Spinal cord (tissue), 10 donors: ENCODE measurements around the gene HNRNPL. TPM values are rescaled to one million over a fixed set of nuclear protein-coding genes. Genes with fewer than 3 reads are reported as not detected.
"Not testable (repeated sequence)": the region's sequence is repeated elsewhere in the genome, so short reads cannot be mapped to it uniquely, and the experiment has no call there.

Experiments used
- DNase-seq, 6 donors: peaks; one replicate each; pipeline versions ENCODE4 v3.0.0 to v3.0.0-alpha.2; 2013 to 2015; ENCODE audit warnings: low spot score in 6 of 6, low read depth in 4 of 6
- H3K27ac ChIP-seq: one replicate; pipeline ENCODE4 v1.5.1; 2013; ENCODE audit warnings: low read depth, low read length, control low read depth
- H3K27me3 ChIP-seq: one replicate; pipeline ENCODE4 v1.6.1; 2013; ENCODE audit warnings: low read length; ENCODE audit not compliant: control insufficient read depth, insufficient read depth
- H3K36me3 ChIP-seq: one replicate; pipeline ENCODE4 v1.6.1; 2013; ENCODE audit warnings: low read length; ENCODE audit not compliant: control insufficient read depth, insufficient read depth
- H3K4me1 ChIP-seq: one replicate; pipeline ENCODE4 v1.6.1; 2013; ENCODE audit warnings: low read length; ENCODE audit not compliant: control insufficient read depth, insufficient read depth
- H3K4me3 ChIP-seq: one replicate; pipeline ENCODE4 v1.5.1; 2013; ENCODE audit warnings: low read depth, low read length, control low read depth
- H3K9me3 ChIP-seq: one replicate; pipeline ENCODE4 v1.6.1; 2013; ENCODE audit warnings: low read length; ENCODE audit not compliant: control insufficient read depth, insufficient read depth
- WGBS: methylation state at CpG from one replicate; pipeline ENCODE4 v1.1.5; 2013; ENCODE audit warnings: missing lambda C conversion rate; ENCODE audit not compliant: insufficient coverage; 5-methylcytosine and 5-hydroxymethylcytosine counted together
- polyA plus RNA-seq, 2 donors: library from polyadenylated mRNA; unstranded; fragments of 120-200 nt; gene quantifications; one replicate each; pipeline ENCODE4 v1.2.1, GENCODE V29; 2013; ENCODE audit not compliant: insufficient read length in 2 of 2
- total RNA-seq, 2 donors: library from RNA; depleted of rRNA in 1 of 2; stranded (reverse); fragments of 120-200 nt in 1 of 2; fragments of >200 nt in 1 of 2; gene quantifications; one replicate each; pipeline versions ENCODE4 v1.2.3 to v1.2.4, GENCODE V29; 2013 to 2014
- donor health status: healthy.

Gene HNRNPL
- total and polyA plus RNA-seq, 4 donors: 214 to 338 (median 293) TPM

- H3K36me3 ChIP-seq: peaks cover 55% of the 10 kb centered on the region
- H3K9me3 ChIP-seq: no peaks in the 10 kb centered on the region
- H3K4me1 ChIP-seq: peaks cover 21% of the 10 kb centered on the region
- no peak overlapping the region for H3K4me3 ChIP-seq
- no peak for DNase-seq
- H3K27ac ChIP-seq: no peak overlapping the region
- H3K27me3 ChIP-seq: no peaks in the 10 kb centered on the region
- WGBS: no CpG with 5 or more reads among the region's 4 CpGs
Observed at GRCh38 chr19:38834104-38834490, 15.7 kb downstream of the HNRNPL start.

GRCh38 chr19:38833092-38833425 is 16.7 kb downstream of the HNRNPL start:
- Histone ChIP-seq H3K36me3 (peaks cover 53% of the 10 kb centered on the region), H3K27me3 (no peaks in the 10 kb centered on the region), H3K9me3 (no peaks in the 10 kb centered on the region), H3K27ac (no peak overlapping the region), H3K4me3 (no peak overlapping the region), H3K4me1 (peaks cover 21% of the 10 kb centered on the region)
- peak in 1 of 6 donors; percentile 26 for DNase-seq
- 100% methylated on average over 2 of the region's 7 CpGs for WGBS

- H3K9me3 ChIP-seq: no peaks in the 10 kb centered on the region
- H3K4me3 ChIP-seq: peak overlapping the region; percentile 81
- peaks cover 21% of the 10 kb centered on the region for H3K4me1 ChIP-seq
- 11% methylated on average over 12 of the region's 16 CpGs for WGBS
- DNase-seq: peak in 4 of 6 donors; percentile 7 to 65 (median 23)
- peak overlapping the region; percentile 87 for H3K27ac ChIP-seq
- no peaks in the 10 kb centered on the region for H3K27me3 ChIP-seq
- H3K36me3 ChIP-seq: peaks cover 49% of the 10 kb centered on the region
Observed at GRCh38 chr19:38831142-38831605, 18.6 kb downstream of the HNRNPL start.

GRCh38 chr19:38830039-38830733 is 19.6 kb downstream of the HNRNPL start:
- peaks cover 21% of the 10 kb centered on the region for H3K4me1 ChIP-seq
- no peak overlapping the region for H3K4me3 ChIP-seq
- 80% methylated on average over 1 of the region's 4 CpGs for WGBS
- no peak overlapping the region for H3K27ac ChIP-seq
- H3K27me3 ChIP-seq: no peaks in the 10 kb centered on the region
- peaks cover 40% of the 10 kb centered on the region for H3K36me3 ChIP-seq
- no peak for DNase-seq
- no peaks in the 10 kb centered on the region for H3K9me3 ChIP-seq

- not testable (repeated sequence) for H3K27me3 ChIP-seq, H3K27ac ChIP-seq, DNase-seq, H3K4me3 ChIP-seq, H3K9me3 ChIP-seq
- Histone ChIP-seq H3K36me3 (peaks cover 36% of the 10 kb centered on the region), H3K4me1 (peaks cover 21% of the 10 kb centered on the region)
- WGBS: 100% methylated on average over 5 of the region's 7 CpGs
Observed at GRCh38 chr19:38829203-38829602, 20.6 kb downstream of the HNRNPL start.

- Histone ChIP-seq H3K9me3 (no peaks in the 10 kb centered on the region), H3K4me3 (no peak overlapping the region), H3K4me1 (peaks cover 14% of the 10 kb centered on the region), H3K36me3 (peaks cover 41% of the 10 kb centered on the region), H3K27ac (no peak overlapping the region), H3K27me3 (no peaks in the 10 kb centered on the region)
- no peak for DNase-seq
- WGBS: 72% methylated on average over 4 of the region's 6 CpGs
Observed at GRCh38 chr19:38826856-38827551, 22.8 kb downstream of the HNRNPL start.

- WGBS: 95% methylated on average over 6 of the region's 7 CpGs
- H3K4me3 ChIP-seq, H3K4me1 ChIP-seq, H3K27ac ChIP-seq, H3K27me3 ChIP-seq, H3K9me3 ChIP-seq, DNase-seq: not testable (repeated sequence)
- H3K36me3 ChIP-seq: peaks cover 47% of the 10 kb centered on the region
Observed at GRCh38 chr19:38825936-38826335, 23.9 kb downstream of the HNRNPL start.

- H3K27ac ChIP-seq, H3K4me1 ChIP-seq, H3K9me3 ChIP-seq, DNase-seq, H3K27me3 ChIP-seq, H3K4me3 ChIP-seq: not testable (repeated sequence)
- H3K36me3 ChIP-seq: peaks cover 49% of the 10 kb centered on the region
- WGBS: 95% methylated on average over 29 of the region's 29 CpGs
Observed at GRCh38 chr19:38821230-38821825, 28.5 kb downstream of the HNRNPL start.

- H3K36me3 ChIP-seq: peaks cover 66% of the 10 kb centered on the region
- no peak overlapping the region for H3K27ac ChIP-seq
- DNase-seq: no peak
- no peaks in the 10 kb centered on the region for H3K9me3 ChIP-seq
- 93% methylated on average over 8 of the region's 13 CpGs for WGBS
- no peaks in the 10 kb centered on the region for H3K4me1 ChIP-seq
- no peaks in the 10 kb centered on the region for H3K27me3 ChIP-seq
- H3K4me3 ChIP-seq: no peak overlapping the region
Observed at GRCh38 chr19:38819231-38819920, 30.4 kb downstream of the HNRNPL start.
